ENCODE measurements around the gene KRT85. TPM values are rescaled to one million over a fixed set of nuclear protein-coding genes. Genes with fewer than 3 reads are reported as not detected.
A peak's percentile ranks its signal among the peaks of the same experiment; 100 is the strongest.

KRT85 gene
- total and polyA plus RNA-seq, 8 donors = not detected

DNA sequence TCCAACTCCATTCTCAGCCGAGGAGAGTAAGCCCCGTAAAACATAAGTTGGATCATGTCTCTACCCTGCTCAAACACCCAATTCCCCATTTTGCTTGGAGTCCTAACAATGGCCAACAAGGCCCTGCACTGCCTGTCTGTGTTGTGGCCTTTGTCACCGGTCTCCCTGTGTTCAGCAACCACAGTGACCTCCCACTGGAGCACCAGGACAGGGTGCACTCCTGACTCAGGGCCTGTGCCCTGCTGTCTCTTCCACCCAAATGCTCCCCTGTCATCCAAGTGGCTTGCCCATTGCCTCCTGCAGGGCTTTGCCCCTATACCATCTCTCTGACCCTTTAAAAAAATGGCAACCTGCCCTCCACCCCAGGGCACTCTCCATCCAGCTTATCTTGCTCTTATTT is 4.4 kb upstream of the KRT85 start:
- Histone ChIP-seq H3K9me3 (no peaks in the 10 kb centered on the region), H3K4me3 (no peak overlapping the region), H3K27ac (no peak overlapping the region), H3K4me1 (no peaks in the 10 kb centered on the region), H3K36me3 (no peaks in the 10 kb centered on the region), H3K27me3 (no peaks in the 10 kb centered on the region)
- FAIRE-seq = no peak
- TF ChIP-seq CTCF (IDR thresholded peaks at IDR 0.05) = no peak
- intact Hi-C loops (cut with DNase I) = loop anchor here in 2 of 3 donors (5.0 to 10.0 kb wide), 2 partner anchors 493 to 496 kb away; no protein-coding TSS in a partner anchor
- ATAC-seq = no peak
- 81 to 83% methylated on average over 3 of the region's 3 CpGs for WGBS, 2 donors
- DNase-seq = no peak

DNA sequence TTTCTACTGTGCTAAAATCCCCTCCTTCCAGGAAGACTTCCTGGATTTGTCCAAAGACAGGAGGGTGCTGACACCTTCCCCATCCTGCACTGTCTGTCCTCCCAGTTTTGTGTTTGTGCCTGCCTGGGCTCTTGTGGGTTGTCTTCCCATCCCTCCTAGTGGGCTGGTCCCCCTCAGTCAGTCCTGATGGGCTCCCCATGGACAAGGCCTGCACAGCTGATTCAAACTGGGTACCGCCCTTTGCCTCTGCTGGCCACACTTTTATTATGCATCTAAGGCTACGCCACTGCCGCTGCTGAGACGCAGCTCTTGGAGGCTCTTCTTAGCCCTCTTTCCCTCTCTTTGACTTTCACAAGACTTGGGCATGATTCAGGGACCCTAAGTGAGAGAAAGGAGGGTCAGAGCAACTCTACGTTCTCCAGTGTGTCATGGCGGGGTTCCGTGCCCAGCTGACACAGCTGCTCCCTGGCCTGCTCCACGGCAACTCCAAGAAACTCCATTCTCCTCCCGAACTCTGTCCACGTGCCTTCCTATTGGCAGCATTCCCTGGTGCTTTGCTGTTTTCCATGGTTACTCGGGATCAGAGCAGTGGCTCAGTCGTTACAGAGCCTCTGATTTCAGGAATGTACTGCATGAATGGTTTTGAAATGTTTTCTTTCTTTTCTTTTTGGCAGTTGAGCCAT is 3.8 kb upstream of the KRT85 start:
- TF ChIP-seq CTCF (IDR thresholded peaks at IDR 0.05) = no peak
- H3K27me3 ChIP-seq = no peaks in the 10 kb centered on the region
- FAIRE-seq (no peak), ATAC-seq (peak in 3 of 4 donors; percentile 19 to 47 (median 28)), DNase-seq (no peak)
- intact Hi-C loops (cut with DNase I) = loop anchor here in 2 of 3 donors (5.0 to 10.0 kb wide), 2 partner anchors 494 to 496 kb away; no protein-coding TSS in a partner anchor
- H3K4me1 ChIP-seq = no peaks in the 10 kb centered on the region
- no peaks in the 10 kb centered on the region for H3K36me3 ChIP-seq
- H3K27ac ChIP-seq = no peak overlapping the region
- no peak overlapping the region for H3K4me3 ChIP-seq
- WGBS, 2 donors = 80 to 84% methylated on average over 12 of the region's 12 CpGs
- H3K9me3 ChIP-seq = no peaks in the 10 kb centered on the region

DNA sequence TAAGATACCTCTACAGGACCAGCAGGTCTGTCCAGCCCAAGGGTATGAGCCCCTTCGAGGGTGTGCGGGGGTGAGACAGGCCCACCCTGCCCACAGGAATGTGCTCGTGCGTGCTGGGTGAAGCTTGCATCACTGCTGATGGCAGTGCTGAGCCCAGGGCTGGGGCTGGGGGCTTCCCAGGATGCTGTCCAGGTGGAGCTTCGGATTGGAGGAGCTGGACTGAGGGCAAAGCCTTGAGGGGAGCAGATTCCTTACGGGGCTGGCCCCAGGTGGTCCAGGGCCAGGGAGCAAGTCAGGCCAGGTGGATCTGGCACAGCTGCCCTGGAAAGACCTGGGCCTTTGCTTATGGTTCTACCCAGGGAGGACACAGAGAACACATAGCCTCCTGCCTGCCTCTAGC is 2.5 kb upstream of the KRT85 start:
- 66 to 76% methylated on average over 6 of the region's 6 CpGs for WGBS, 2 donors
- intact Hi-C loops (cut with DNase I) = loop anchor here in 2 of 3 donors (5.0 to 10.0 kb wide), 2 partner anchors 495 to 497 kb away; no protein-coding TSS in a partner anchor
- no peak for TF ChIP-seq CTCF (IDR thresholded peaks at IDR 0.05)
- DNase-seq = no peak
- Histone ChIP-seq H3K27me3 (no peaks in the 10 kb centered on the region), H3K4me3 (no peak overlapping the region), H3K27ac (no peak overlapping the region), H3K4me1 (no peaks in the 10 kb centered on the region), H3K9me3 (no peaks in the 10 kb centered on the region), H3K36me3 (no peaks in the 10 kb centered on the region)
- no peak for ATAC-seq
- no peak for FAIRE-seq

- intact Hi-C loops (cut with DNase I) = no loop called here
- TF ChIP-seq CTCF (IDR thresholded peaks at IDR 0.05) = no peak
- Histone ChIP-seq H3K36me3 (no peaks in the 10 kb centered on the region), H3K4me1 (no peaks in the 10 kb centered on the region), H3K27ac (no peak overlapping the region), H3K4me3 (no peak overlapping the region), H3K27me3 (no peaks in the 10 kb centered on the region), H3K9me3 (no peaks in the 10 kb centered on the region)
- 63 to 72% methylated on average over 3 of the region's 3 CpGs for WGBS, 2 donors
- ATAC-seq (no peak), DNase-seq (no peak), FAIRE-seq (no peak)
Measured at GRCh38 chr12:52369211-52369610, 1.9 kb upstream of the KRT85 start.

- Histone ChIP-seq H3K36me3 (no peaks in the 10 kb centered on the region), H3K4me3 (no peak overlapping the region), H3K4me1 (no peaks in the 10 kb centered on the region), H3K27ac (no peak overlapping the region), H3K9me3 (no peaks in the 10 kb centered on the region), H3K27me3 (no peaks in the 10 kb centered on the region)
- TF ChIP-seq CTCF (IDR thresholded peaks at IDR 0.05) = no peak
- intact Hi-C loops (cut with DNase I) = no loop called here
- no peak for FAIRE-seq
- ATAC-seq = no peak
- no peak for DNase-seq
- WGBS, 2 donors = 48 to 53% methylated on average over 3 of the region's 3 CpGs
Measured at GRCh38 chr12:52368508-52368907, 1.2 kb upstream of the KRT85 start.

All from pancreas (tissue), 10 donors.